GM18519 (cell line): Measurements from ENCODE around the gene C1QB.

ENCODE experiments used
- ATAC-seq: cut with Tn5 transposase; IDR thresholded peaks from one replicate; pipeline ENCODE4 v1.9.1; 2021; ENCODE audit warnings: mild to moderate bottlenecking, moderate library complexity; ENCODE audit not compliant: unreplicated experiment, low FRiP score

The C1QB gene

DNA sequence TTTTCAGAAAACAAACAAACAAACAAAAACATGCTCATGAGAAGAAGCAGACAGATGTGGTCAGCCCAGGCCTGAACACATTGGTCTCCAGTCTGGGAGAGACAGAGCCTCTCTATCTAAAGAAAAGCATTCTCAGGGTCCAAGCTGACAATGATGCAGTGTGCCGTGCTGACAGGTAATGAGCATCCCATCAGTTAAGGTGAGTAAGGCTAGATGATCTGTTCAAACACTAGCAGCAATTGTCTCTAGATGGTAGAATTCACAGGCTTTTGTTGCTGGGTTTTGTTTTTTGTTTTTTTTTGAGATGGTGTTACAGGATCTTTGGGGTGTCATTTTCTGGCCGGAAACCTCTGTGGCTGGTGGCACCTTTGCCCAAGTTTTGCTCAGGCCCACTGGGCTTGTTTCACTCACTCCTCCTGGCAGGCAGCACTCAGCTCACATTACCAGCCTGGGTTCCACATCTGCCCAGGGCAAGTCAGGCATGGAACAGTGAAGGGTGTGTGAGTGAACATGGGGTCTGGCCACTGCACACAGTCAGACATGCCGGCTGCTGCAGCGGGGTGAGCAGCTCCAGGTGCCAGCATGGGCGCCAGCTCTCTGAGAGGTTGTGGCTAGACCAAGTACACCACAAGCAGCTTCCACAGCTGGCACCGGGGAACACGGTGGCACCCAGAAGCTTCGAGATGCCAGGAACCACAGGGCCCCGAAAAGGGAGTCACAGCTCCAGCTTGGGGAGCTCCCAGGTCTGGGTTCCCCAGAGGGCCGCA lies 19.2 kb upstream of the C1QB start:
- ATAC-seq: no peak

DNA sequence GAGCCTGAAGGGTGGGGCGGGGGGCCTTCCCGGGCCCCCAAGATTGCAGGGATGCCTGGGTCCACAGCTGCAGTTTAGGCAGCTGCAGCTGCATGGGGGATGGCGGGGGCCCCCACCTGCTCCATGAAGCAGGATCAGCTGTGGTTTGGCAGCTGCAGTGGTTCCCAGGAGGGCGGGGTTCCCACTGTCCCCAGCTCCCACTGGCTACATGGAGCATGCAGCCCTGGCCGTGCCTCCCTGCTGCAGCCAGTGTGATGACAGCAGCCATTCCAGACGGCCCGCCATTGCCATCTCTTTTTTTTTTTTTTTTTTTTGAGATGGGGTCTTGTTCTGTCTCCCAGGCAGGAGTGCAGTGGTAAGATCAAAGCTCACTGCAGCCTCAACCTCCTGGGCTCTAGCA lies 17.6 kb upstream of the C1QB start:
- no peak for ATAC-seq

DNA sequence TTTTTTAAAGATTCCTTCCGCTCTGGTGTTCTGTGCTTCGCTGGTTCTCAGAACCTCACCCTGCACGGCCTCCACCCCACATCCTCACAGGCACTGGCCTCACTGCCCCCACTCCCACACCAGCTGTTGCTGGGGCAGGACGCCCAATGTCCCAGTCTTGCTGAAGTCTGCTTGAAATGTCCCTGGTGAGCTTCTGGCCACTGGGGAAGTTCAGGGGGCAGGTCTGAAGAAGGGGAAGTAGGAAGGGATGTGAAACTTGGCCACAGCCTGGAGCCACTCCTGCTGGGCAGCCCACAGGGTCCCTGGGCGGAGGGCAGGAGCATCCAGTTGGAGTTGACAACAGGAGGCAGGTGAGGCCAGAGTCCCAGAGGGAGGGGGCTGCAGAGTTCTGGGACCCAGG lies 16.7 kb upstream of the C1QB start, which contains the start of gene C1QA:
TSS of gene C1QA (plus strand) at position 276 of the 400 bp plus-strand sequence. CDS start 989 bp downstream, outside the sequence.
- no peak for ATAC-seq

DNA sequence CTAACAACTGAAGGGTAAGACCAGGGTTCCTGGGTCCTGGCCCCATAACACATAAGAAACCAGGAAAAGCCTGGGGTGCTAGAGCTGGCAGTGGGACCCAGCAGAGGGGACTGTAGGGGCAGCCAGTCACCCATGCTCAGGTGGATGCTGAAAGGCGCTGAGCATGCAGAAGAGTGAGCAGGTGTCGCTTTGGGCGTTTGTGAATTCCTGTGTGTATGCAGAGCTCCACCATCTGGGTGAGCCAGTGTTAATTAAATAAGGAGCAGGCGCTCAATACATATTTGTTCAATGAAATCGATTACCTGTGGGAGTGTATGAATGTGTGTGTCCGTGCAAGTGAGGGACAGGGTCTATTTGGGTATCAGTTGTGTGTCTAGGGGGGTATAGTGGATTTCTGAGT lies 16.1 kb upstream of the C1QB start:
- no peak for ATAC-seq

DNA sequence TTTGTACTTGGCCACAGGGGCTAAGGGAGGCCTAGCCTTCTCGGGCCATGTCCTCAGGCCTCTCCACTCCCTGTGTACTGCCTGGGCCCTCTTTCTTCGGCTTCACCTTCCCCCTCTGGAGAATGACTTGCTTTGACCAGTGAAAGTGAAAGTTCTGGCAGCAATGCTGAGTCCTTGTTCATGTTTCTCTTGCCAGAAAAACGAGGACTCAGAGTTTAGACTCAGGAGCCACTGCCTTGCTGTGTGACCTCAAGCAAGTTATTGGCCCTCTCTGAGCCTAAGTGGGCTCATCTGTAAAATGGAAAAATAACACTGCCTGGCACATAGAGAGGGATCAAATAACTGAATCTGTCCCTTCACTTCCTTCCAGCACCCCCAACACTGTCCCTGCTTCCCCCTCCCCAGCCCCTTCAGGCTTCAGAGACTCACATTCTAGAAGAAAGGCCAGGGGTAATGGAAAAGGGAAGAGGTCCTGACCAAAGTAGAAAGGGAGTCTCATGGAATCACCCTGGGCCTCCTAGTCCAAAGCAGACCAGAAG lies 15.1 kb upstream of the C1QB start:
- ATAC-seq: no peak

DNA sequence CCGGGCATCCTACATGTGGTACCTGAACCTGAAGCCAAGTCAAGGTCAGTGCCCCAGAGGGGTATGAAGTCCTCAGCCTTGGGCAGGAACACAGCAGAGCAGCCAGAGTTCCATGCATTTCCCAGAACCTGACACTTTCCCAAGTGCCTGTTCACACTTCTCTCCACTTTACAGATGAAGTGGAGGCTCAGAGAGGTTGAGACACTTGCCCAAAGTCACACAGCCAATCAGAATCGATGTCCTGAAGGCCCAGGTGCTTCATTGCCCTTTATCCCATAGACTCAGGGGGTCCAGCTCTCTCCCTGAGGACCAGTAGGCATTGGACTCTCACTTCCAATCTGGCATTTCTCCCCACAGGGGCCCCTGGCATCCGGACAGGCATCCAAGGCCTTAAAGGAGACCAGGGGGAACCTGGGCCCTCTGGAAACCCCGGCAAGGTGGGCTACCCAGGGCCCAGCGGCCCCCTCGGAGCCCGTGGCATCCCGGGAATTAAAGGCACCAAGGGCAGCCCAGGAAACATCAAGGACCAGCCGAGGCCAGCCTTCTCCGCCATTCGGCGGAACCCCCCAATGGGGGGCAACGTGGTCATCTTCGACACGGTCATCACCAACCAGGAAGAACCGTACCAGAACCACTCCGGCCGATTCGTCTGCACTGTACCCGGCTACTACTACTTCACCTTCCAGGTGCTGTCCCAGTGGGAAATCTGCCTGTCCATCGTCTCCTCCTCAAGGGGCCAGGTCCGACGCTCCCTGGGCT lies 14.4 kb upstream of the C1QB start:
- ATAC-seq: no peak

DNA sequence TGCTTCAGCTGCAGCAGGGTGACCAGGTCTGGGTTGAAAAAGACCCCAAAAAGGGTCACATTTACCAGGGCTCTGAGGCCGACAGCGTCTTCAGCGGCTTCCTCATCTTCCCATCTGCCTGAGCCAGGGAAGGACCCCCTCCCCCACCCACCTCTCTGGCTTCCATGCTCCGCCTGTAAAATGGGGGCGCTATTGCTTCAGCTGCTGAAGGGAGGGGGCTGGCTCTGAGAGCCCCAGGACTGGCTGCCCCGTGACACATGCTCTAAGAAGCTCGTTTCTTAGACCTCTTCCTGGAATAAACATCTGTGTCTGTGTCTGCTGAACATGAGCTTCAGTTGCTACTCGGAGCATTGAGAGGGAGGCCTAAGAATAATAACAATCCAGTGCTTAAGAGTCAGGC lies 13.8 kb upstream of the C1QB start:
- no peak for ATAC-seq

DNA sequence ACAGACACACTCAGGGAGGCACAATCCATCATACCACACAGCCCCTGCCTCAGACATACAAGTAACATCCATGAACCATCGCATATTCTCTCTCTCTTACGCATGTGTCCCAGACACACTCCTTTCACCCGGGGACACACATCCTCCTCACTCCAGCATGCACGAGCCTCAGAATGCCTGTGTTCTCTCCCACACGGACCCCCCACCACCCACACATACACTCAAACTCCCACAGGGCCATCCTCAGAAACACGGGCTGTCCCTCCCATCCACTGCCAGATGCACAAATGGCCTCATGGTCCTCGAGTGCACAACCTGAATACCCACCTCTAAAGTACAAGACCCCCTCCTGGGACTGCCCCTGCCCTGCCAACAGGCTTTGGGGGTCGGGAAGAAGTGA lies 11.8 kb upstream of the C1QB start:
- no peak for ATAC-seq

DNA sequence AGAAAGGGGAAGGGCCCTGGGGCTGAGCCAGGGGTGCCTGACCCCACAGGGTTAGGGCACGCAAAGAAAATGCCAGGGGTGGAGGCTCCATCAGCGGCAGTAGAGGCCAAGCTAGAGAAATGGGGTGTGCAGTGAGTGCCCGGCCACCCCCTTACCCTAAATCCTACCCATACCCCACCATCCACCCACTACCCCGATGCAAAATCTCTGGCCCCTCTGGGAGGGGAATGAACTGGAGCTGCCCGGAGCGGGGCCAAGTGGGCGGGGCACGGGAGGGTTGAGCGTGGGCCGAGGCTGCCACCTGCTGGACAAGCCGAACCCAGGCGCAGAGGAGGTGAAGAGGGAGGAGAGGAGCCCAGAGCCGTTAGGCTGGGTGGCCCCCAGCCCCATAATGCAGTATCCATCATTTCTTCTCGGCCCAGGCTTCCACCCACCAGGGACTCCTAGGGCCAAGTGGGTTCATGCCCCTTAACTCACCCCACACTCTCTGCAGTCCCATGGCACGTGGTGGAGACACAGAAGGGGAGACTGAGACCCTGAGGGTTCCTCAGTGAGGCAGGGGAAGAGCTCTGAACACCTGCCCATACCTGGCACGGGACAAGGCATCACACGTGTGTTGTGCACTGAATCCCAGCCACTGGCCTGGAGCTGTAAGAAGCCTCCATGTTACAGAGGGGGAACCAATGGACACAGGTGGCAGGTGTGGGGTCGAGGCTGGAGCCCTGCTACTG lies 11.0 kb upstream of the C1QB start:
- no peak for ATAC-seq

DNA sequence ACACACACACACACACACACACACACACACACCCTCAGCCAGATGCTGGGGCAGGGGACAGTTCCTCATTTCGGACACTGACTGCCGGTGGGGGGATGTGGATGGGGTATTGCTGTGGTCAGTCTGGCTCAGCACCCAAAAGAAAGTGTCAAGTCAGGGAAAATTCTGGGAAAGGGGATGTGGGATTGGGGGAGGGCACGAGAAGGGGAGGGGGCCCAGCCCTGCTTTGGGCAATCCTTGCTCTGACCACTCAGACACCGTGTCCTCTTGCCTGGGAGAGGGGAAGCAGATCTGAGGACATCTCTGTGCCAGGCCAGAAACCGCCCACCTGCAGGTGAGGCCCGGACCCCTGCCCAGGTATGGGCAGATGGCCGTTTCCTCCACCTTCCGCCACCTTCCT lies 9.7 kb upstream of the C1QB start, which contains the start of gene C1QC:
TSS of gene C1QC (plus strand) at position 253 of the 400 bp plus-strand sequence. CDS start 391 bp downstream, outside the sequence.
- no peak for ATAC-seq

DNA sequence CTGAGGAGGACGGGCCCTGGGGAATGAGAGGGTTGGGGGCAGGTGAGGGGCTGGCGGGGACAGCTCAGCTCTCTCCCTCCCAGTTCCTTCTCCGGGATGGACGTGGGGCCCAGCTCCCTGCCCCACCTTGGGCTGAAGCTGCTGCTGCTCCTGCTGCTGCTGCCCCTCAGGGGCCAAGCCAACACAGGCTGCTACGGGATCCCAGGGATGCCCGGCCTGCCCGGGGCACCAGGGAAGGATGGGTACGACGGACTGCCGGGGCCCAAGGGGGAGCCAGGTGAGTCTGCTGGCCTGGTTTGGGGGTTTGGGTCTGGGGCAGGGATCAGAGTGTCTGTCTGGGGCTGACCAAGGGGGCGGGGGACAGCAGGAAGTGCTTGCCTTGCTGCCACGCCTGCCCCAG lies 9.1 kb upstream of the C1QB start:
- no peak for ATAC-seq

DNA sequence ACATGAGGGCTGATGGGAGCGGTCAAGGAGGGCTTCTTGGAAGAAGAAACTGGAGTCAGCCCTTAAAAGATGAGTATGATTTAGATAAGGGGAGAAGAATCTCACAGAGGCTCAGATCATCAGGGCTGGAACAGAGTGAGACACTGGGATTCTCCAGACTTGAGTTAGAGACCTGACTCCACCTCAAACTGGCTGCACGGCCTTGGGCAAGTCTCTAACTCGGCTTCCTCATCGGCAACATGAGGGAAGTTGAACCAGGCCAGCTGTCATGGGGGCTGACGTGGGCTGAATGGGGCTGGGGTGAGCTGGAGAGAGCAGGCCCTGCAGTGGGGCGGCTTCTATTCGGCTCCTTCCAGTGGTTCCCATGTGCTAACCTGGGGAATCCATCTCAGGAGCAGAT lies 7.1 kb upstream of the C1QB start:
- ATAC-seq: no peak

DNA sequence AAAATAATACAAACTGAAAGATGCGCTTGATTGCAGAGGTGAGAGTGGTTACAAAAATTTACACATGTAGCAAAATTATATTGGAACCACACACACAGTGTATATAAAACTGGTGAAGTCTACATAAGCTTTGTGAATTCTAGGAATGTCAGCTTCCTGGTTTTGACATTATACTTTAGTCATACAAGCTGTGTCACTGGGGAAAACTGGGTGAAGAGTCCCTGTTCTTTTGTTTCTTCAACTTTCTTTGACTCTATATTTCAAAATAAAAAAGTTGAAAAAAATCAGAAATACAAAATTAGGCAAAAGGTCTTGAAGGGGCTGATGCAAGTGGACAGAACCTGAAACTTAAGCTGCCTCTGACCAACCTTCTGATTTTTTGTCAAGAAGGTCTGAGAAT lies 6.7 kb upstream of the C1QB start:
- ATAC-seq: no peak

DNA sequence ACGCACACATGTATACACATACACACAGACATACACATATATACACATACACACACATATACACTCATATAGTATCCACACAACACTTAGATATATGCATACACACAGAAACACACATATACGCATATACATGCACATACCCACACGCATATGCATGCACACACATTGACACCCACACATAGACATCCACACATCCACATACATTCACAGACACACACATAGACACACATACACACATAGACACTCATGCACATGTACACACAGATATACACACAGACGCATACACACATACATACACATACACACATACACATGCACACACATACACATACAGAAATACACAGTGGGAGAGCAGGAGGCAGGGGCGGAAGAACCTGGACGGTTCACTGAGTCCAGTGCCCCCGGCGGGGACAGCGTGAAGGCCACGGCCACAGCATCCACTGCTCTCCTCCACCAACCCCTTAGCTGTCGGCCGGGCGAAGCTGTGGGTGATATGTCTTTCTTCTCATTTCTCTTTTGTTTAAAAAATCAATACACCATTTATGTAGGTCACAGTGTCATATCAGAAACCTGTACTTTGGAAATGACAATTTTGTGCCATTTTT lies 2.8 kb upstream of the C1QB start:
- ATAC-seq: no peak

DNA sequence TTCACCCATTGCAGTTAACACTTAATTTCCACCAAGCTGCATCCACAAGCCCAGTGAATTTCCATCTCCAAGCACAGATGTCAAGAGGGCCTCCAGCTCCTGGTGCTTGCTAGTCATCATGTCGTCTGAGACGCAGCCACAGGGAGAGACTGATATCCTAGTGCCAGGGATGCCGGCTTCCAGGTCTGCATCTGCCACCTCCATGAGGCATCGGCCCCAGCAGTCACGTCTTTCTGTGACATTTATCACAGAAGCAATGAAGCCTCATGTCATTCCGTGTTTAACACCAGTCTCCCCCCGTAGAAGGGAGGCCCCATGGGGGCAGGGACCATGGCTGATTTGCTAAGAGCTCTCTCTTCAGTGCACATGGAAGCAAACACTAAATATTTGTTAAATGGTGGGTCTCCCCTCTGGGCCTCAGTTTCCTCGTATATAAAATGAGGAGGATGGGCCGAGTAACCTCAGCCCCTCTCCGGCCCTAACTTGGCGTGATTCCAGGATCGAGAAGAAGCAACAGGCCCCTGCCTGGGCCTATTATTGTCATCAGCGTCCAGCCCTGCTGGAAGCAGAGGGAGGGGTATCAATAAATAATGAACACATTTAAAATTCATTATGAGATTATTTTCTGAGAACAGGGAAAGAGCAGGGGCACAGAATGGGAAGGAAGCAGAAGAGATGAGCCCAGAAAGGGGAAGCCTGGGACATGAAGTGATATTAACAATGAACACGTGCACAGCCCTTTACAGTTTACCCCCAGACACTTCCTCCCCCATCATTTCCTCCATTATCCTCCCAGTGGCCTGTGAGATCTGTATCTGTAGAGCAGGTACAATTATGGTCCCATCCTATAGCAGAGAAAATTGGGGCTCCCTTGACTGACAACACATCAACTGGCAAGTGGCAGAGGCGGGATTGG lies 837 bp upstream of the C1QB start:
- no peak for ATAC-seq

DNA sequence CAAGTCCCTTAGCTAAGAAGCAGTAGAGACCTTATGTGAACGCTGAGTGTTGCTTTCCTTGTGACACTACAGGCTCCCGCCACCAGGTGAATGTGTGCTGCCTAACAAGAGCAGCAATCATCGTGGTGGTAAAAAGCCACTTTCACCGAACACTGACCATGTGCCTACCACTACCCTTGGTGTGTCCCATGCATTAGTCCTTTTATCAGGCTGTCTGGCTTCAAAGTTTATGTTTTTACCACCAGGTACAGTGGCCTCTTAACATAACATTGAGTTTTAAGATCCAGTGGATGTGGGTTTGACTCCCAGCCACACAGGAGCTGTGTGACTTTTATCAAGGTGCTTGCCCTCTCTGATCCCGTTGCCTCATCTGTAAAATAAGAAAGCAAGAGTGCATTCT lies 1.7 kb downstream of the C1QB start:
- ATAC-seq: no peak

DNA sequence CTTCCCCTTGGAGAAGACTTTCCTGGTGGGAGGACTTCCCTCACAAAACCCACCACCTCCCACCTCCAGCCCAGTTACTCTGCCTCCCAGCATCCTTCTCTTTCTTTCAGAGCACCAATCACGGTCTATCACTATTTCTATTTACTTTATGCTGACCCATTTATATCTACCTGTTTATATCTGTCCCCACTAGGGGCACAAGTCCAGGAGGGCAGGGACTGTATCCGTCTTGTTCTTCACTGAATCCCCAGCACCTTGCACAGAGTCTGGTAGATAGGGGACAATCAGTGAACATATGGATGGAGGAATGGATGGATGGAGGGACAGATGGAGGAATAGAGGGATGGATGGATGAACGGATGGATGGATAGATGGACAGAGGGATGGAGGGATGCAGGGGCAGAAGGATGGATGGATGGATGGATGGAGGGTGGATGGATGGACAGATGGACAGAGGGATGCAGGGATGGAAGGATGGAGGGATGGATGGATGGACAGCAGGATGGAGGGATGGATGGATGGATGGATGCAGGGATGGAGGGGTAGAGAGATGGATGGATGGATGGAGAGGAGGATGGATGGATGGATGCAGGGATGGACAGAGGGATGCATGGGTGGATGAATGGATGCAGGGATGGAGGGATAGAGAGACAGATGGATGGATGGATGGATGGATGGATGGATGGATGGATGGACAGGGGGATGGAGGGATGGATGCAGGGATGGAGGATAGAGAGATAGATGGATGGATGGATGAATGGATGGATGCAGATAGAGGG lies 5.5 kb downstream of the C1QB start:
- ATAC-seq: no peak

DNA sequence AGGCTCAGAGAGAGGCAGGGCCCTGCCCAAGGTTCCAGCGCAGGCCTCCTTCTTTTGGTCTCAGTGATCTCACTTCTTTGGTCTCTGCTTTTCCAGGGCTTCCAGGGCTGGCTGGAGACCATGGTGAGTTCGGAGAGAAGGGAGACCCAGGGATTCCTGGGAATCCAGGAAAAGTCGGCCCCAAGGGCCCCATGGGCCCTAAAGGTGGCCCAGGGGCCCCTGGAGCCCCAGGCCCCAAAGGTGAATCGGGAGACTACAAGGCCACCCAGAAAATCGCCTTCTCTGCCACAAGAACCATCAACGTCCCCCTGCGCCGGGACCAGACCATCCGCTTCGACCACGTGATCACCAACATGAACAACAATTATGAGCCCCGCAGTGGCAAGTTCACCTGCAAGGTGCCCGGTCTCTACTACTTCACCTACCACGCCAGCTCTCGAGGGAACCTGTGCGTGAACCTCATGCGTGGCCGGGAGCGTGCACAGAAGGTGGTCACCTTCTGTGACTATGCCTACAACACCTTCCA lies 7.7 kb downstream of the C1QB start:
- ATAC-seq: no peak

DNA sequence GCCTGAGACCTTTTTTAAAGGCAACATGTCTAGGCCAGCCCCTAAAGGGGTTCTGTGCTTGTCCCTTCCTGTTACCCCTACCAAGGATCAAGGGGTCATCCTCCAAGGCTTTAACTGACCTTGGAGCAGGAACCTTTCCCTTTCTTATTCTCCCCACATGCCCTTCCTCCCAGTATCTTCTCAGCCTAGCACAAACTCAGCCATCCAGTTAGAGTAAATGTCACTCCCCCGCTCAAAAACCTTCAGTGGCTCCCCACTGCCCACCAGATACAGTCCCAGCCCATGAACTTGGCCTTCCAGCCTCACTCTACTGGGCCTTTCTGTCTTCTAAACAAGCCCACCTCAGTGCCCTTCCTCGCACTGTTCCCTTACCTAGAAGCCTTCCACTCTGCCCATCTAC lies 8.8 kb downstream of the C1QB start:
- no peak for ATAC-seq
